Duodenal mucosa (tissue), 2 donors: ENCODE measurements around the gene HS3ST5.

Experiments used
- H3K27ac ChIP-seq: one replicate; pipeline ENCODE4 v1.7.0; 2013; ENCODE audit warnings: low read depth, low read length
- H3K27me3 ChIP-seq, 2 donors: one replicate each; pipeline ENCODE4 v1.7.0; 2013; ENCODE audit warnings: low read length in 2 of 2, control low read depth in 1 of 2; ENCODE audit not compliant: insufficient read depth in 2 of 2, control insufficient read depth in 1 of 2
- H3K36me3 ChIP-seq, 2 donors: one replicate each; pipeline ENCODE4 v1.7.0; 2013; ENCODE audit warnings: low read length in 2 of 2, control low read depth in 1 of 2; ENCODE audit not compliant: insufficient read depth in 2 of 2, control insufficient read depth in 1 of 2
- H3K4me1 ChIP-seq, 2 donors: one replicate each; pipeline ENCODE4 v1.7.0; 2013; ENCODE audit warnings: low read length in 2 of 2, control low read depth in 1 of 2; ENCODE audit not compliant: insufficient read depth in 2 of 2, control insufficient read depth in 1 of 2
- H3K4me3 ChIP-seq, 2 donors: one replicate each; pipeline ENCODE4 v1.7.0; 2013; ENCODE audit warnings: low read length in 2 of 2, low read depth in 1 of 2
- H3K9ac ChIP-seq, 2 donors: one replicate each; pipeline ENCODE4 v1.7.0; 2013; ENCODE audit warnings: low read length in 2 of 2, low read depth in 1 of 2
- H3K9me3 ChIP-seq, 2 donors: one replicate each; pipeline ENCODE4 v1.7.0; 2013; ENCODE audit warnings: low read length in 2 of 2, control low read depth in 1 of 2; ENCODE audit not compliant: control insufficient read depth in 1 of 2

The HS3ST5 gene

DNA sequence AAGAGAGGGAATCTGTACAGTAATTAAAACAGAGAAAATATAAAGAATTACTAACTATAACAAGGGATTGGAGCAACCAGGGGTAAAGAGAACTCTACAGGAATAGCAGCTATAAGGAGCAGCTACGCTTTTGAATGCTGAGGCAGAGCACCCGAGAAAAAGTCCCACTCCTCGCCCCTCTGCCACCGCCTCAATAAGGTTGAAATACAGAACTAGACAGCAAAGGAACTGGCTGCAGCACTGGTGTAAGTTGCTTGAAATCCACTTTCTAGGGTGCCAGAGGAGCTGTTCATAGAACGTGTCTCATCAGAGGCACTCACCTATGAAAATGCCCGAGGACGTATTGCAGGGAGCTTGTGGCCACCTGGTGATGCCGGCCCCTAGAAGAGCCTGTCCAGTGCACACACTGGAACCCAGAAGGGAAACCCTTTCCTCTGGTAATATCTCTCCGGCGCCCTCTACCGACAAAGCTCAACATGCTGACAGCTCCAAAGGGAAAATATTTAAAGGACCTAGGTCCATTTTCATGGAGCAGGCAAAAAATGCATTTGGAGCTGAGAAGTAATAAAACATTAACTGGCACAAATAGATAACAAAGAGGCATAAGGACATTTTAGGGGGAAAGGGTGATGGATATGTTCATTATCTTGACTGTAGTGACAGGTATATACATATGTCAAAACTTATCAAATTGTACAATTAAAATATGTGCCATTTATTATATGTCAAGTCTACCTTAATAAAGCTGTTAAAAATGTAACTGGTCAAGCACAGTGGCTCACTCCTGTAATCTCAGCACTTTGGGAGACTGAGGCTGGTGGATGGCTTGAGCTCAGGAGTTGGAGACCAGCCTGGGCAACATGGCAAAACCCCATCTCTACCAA lies 234.5 kb downstream of the HS3ST5 start:
- H3K4me3 ChIP-seq, result no peak overlapping the region
- H3K27me3 ChIP-seq, result no peaks in the 10 kb centered on the region
- no peak overlapping the region for H3K27ac ChIP-seq
- H3K9ac ChIP-seq, result no peak overlapping the region
- H3K4me1 ChIP-seq, result no peaks in the 10 kb centered on the region
- no peaks in the 10 kb centered on the region for H3K36me3 ChIP-seq
- no peaks in the 10 kb centered on the region for H3K9me3 ChIP-seq

DNA sequence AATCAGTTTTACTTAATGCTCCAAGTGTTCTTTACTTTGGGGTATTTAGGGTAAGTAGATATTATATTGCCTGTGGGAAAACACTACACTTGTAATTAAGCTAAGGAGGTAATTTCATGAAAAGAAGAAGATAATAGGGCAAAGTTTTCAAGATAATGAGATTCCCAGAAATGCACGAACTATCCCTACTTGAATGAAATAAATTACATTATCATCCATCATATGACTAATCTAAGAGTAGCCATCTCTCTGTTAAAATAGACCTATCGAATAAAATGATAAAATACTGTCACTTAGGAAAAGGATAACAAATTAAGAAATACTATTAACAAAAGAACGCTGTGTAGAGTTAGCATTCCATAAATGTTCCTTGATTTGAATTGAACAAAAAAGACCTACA lies 236.8 kb downstream of the HS3ST5 start:
- no peak overlapping the region for H3K9ac ChIP-seq
- no peaks in the 10 kb centered on the region for H3K9me3 ChIP-seq
- H3K27ac ChIP-seq, result no peak overlapping the region
- H3K4me3 ChIP-seq, result no peak overlapping the region
- H3K36me3 ChIP-seq, result no peaks in the 10 kb centered on the region
- no peaks in the 10 kb centered on the region for H3K27me3 ChIP-seq
- H3K4me1 ChIP-seq, result no peaks in the 10 kb centered on the region

DNA sequence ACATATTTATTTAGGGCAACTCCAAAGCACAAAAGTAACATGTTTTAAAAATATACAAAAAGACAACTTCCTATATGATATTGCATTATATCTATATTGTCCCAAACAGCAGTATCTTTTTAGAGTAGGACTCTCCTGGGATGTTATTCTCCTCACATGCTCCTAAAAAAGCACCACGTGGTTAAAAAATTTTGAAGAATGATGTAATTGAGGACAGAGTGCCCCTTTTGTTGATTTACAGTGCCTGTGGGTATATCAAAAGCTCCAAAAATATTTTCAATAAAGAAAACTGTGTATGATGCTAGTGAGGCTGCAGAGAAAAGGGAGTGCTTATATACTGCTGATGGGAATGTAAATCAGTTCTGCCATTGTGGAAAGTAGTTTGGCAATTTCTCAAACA lies 241.6 kb downstream of the HS3ST5 start:
- Histone ChIP-seq H3K9me3 (no peaks in the 10 kb centered on the region), H3K36me3 (no peaks in the 10 kb centered on the region), H3K27ac (no peak overlapping the region), H3K4me1 (no peaks in the 10 kb centered on the region), H3K4me3 (no peak overlapping the region), H3K9ac (no peak overlapping the region), H3K27me3 (no peaks in the 10 kb centered on the region)

DNA sequence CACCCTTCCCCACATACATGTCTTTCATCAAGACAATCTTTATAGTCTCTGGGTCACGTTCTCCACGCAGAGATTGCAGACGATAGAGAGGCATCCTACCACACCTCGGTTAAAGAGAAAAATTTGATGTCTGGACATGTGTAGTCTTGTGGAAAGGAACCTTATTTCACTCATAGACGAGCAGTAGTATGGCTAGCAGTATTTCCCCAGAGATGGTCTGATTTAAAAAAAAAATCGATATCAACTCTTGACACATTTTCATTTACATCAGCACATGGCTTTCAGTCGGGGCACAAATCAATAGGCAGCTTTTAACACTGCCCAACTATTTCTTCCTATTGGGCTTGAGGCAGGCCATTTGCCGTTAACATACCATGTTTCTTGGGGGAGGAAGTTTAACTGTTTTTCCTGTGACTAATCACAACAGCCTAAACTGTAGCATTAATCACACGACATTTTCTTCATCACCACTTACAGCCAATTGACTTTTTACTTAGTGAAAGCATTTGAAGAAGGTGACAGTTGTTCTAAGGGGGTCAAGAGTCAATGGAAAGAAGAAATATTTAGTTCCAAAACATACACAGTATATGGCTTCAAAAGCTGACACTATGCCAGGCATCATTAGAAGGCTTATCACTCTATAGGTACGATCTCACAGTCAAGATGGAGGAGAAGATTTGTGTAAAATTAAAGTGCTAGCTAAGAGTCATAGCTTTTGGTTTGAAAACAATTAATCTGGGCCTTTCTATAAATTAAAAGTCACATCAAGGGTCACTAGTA lies 242.4 kb downstream of the HS3ST5 start:
- Histone ChIP-seq H3K36me3 (no peaks in the 10 kb centered on the region), H3K4me1 (no peaks in the 10 kb centered on the region), H3K9me3 (no peaks in the 10 kb centered on the region), H3K4me3 (no peak overlapping the region), H3K9ac (no peak overlapping the region), H3K27me3 (no peaks in the 10 kb centered on the region), H3K27ac (no peak overlapping the region)

DNA sequence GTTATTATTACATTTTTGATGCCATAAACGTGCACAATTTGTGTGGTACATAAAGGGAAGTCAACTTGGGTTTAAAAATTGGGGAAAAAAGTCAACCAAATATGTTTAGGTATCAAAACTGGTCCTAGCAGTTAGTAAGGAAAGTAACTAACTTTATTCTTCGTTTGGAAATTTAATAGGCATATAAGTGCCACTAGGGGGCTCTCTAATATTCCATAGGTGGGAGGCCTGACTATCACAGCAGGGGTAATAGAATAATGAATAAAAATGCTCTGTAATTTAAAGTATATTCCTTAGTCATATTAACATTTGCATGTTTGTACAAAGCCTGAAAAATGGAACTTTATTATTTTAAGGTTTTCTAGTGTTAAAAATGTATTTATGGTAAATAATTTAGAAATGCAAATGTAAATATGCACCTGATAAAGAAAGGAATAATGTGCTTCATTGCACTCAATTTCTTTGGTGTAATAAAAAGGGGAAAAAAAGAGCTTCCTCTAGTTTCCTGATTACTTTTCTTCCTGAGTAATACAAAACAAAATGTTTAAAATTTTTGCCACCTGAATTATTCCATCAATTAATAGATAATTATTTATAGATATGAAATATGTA lies 246.2 kb downstream of the HS3ST5 start:
- Histone ChIP-seq H3K36me3 (no peaks in the 10 kb centered on the region), H3K9me3 (no peaks in the 10 kb centered on the region), H3K9ac (no peak overlapping the region), H3K27ac (no peak overlapping the region), H3K4me1 (no peaks in the 10 kb centered on the region), H3K4me3 (no peak overlapping the region), H3K27me3 (no peaks in the 10 kb centered on the region)

DNA sequence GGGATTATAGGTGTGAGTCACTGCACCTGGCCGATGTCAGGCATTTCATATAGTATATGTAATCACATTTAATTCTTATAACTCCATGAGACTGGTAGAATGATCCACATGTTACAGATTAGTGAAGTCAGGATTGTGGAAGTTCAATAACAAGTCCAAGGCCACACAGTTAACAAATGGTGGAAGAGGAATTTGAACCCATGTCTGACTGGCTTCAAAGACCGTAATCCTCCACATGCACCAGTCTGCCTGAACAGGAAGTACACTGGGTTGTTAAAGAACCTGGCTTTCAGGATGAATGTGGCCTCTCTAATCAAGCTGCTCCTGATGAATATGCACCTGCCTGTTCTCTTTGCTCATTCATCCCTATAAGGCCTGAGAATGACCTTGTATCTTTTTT lies 249.9 kb downstream of the HS3ST5 start:
- no peaks in the 10 kb centered on the region for H3K36me3 ChIP-seq
- no peak overlapping the region for H3K4me3 ChIP-seq
- H3K9ac ChIP-seq, result no peak overlapping the region
- no peaks in the 10 kb centered on the region for H3K9me3 ChIP-seq
- H3K27ac ChIP-seq, result no peak overlapping the region
- H3K27me3 ChIP-seq, result no peaks in the 10 kb centered on the region
- no peaks in the 10 kb centered on the region for H3K4me1 ChIP-seq

DNA sequence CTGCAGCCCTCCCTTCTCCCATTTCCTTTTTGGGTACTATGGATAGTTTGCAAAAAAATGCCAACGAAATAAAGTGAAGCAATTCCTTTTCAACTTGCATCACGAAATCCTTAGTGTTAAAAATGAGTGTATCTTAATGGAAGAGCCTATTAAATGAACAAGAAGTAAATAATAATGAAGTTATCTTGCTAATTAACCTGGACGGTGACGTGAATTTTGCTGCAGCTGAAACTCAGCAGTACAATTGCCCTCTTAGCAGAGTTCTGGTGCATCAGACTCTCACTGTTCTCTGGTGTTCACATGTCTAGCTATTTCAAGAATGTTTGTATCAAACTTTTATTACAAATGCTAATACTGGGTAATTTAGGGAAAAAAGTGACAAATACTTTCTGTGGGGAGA lies 252.2 kb downstream of the HS3ST5 start:
- H3K9ac ChIP-seq, result no peak overlapping the region

DNA sequence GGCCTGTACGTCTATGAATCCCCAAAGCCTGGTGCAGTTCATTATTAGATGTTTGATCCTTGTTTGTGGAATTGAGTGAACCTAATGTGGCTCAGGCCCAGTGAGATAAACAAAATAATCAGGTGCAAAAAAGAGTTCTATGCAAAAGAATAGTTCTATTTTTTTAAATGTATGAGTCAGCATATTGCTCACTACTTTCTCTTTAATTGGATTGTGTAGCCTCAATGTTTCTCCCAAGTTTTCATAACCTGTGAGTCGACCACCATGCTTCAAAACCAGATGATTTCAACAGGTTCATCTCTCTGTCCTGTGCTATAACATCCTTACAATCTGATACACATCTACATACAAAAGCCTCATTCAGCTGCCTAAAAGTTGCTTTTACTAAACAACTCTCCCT lies 255.3 kb downstream of the HS3ST5 start:
- Histone ChIP-seq H3K36me3 (no peaks in the 10 kb centered on the region), H3K4me3 (no peak overlapping the region), H3K27me3 (no peaks in the 10 kb centered on the region), H3K4me1 (no peaks in the 10 kb centered on the region), H3K9ac (no peak overlapping the region), H3K27ac (no peak overlapping the region), H3K9me3 (no peaks in the 10 kb centered on the region)

More for the DNA sequence above, 252.2 kb downstream of the HS3ST5 start:
- Histone ChIP-seq H3K9me3 (no peaks in the 10 kb centered on the region), H3K27ac (no peak overlapping the region), H3K27me3 (no peaks in the 10 kb centered on the region), H3K4me3 (no peak overlapping the region), H3K4me1 (no peaks in the 10 kb centered on the region), H3K36me3 (no peaks in the 10 kb centered on the region)

DNA sequence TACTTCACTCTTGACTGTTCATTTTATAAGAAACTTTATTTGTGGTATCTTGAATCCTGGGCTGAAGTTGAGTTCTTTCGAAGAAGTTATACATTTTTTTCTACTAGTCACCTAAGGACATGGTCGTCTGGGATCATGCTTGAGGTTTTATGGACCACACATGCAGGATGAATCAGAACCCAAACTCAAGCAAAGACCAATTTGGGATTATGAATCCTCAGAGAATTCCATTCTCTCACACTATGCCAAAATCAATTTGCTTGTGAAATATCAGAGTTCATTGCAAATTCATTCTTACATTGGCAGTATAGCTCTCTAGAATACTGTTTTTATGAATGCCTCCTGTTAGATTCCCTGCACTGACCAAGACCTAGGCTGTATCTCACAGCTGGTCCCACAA lies 257.6 kb downstream of the HS3ST5 start:
- no peak overlapping the region for H3K4me3 ChIP-seq
- no peak overlapping the region for H3K27ac ChIP-seq
- no peaks in the 10 kb centered on the region for H3K27me3 ChIP-seq
- H3K36me3 ChIP-seq, result no peaks in the 10 kb centered on the region
- no peaks in the 10 kb centered on the region for H3K4me1 ChIP-seq
- no peak overlapping the region for H3K9ac ChIP-seq
- H3K9me3 ChIP-seq, result no peaks in the 10 kb centered on the region

DNA sequence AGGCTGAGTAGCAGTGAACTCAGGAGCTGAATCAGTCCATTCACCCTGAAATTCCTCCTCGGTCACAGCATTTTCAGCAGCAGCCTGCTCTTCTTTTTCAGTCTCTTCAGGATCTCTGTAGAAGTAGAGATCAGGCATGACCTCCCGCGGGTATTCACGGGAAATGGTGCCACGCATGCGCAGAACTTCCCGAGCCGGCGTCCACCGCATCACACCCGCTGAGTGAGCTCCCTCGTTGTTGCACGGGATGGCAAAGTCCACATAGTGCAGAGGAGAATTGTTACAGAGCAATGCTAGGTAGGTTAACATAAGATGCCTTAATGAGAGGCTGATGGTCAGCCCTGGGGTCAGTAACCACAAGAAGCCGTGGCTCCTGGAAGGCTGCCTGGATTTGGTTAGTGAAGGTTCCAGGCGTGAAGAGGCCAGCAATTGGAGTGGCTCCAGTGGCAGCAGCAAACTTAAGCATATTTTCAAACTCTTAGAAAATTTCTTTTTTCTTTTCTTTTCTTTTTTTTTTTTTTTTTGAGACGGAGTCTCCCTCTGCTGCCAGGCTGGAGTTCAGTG lies 258.4 kb downstream of the HS3ST5 start:
- no peaks in the 10 kb centered on the region for H3K9me3 ChIP-seq
- no peak overlapping the region for H3K27ac ChIP-seq
- H3K36me3 ChIP-seq, result no peaks in the 10 kb centered on the region
- H3K4me3 ChIP-seq, result no peak overlapping the region
- H3K27me3 ChIP-seq, result no peaks in the 10 kb centered on the region
- no peaks in the 10 kb centered on the region for H3K4me1 ChIP-seq
- H3K9ac ChIP-seq, result no peak overlapping the region
